Ovary (tissue), 9 donors: ENCODE results near the gene POLR1C. TPM values are rescaled to one million over a fixed set of nuclear protein-coding genes. Genes with fewer than 3 reads are reported as not detected.

Experiments
- DNase-seq, 5 donors: peaks; one replicate each; pipeline ENCODE4 v3.0.0-alpha.2; 2019 to 2020
- H3K27ac ChIP-seq, 2 donors: fragments of 200-600 bp; one replicate each; pipeline versions ENCODE4 v1.5.1 to v1.8.0; 2019 to 2022
- H3K27me3 ChIP-seq: fragments of 200-600 bp; one replicate; pipeline ENCODE4 v1.8.0; 2022
- H3K36me3 ChIP-seq: fragments of 200-600 bp; sonication (generic); one replicate; pipeline ENCODE4 v1.5.1; 2019
- H3K4me1 ChIP-seq: one replicate; pipeline ENCODE4 v1.8.1; 2013; ENCODE audit warnings: mild to moderate bottlenecking, moderate library complexity; ENCODE audit not compliant: insufficient read depth
- H3K4me3 ChIP-seq: fragments of 200-600 bp; sonication (generic); one replicate; pipeline ENCODE4 v1.5.1; 2017
- H3K9me3 ChIP-seq, 2 donors: fragments of 200-600 bp in 1 of 2; sonication (generic) in 1 of 2; one replicate each; pipeline versions ENCODE4 v1.5.1 to v1.8.1; 2013 to 2019; ENCODE audit warnings: mild to moderate bottlenecking in 1 of 2, moderate library complexity in 1 of 2
- CTCF ChIP-seq, 3 donors: fragments of 450-650 bp in 2 of 3; fragments of 200-600 bp in 1 of 3; IDR thresholded peaks; one replicate each; pipeline versions ENCODE4 v1.5.1 to v1.8.0; 2016 to 2022; ENCODE audit warnings: antibody characterized with exemption in 3 of 3, mild to moderate bottlenecking in 1 of 3
- EP300 ChIP-seq: sonication (generic); formaldehyde crosslinking; IDR thresholded peaks from one replicate; pipeline ENCODE4 v1.6.1; 2017; ENCODE audit warnings: antibody characterized with exemption
- POLR2A ChIP-seq: fragments of 450-650 bp; IDR thresholded peaks from one replicate; pipeline ENCODE4 v1.6.1; 2017; ENCODE audit warnings: antibody characterized with exemption, mild to moderate bottlenecking, moderate library complexity
- WGBS, 3 donors: extraction: QIAGEN DNeasy Blood & Tissue Kit in 1 of 3; methylation state at CpG; one replicate each; pipeline versions ENCODE4 v1.1.5 to v1.1.7; 2013 to 2017; 5-methylcytosine and 5-hydroxymethylcytosine counted together
- intact Hi-C, 4 donors: fragments of 100-400 bp; cut with DNase I; formaldehyde crosslinking; loops; one replicate each; pipeline versions ENCODE4 v1.11.0 to v1.15.1; 2022 to 2023
- polyA plus RNA-seq, 2 donors: library from polyadenylated mRNA; stranded (reverse); fragments of 200-250 nt in 1 of 2; fragments of 350-450 nt in 1 of 2; fragmentation: Illumina TruSeq in 1 of 2; extraction: RNeasy Lipid Tissue Mini Kit (QIAGEN cat#74804) in 1 of 2; gene quantifications; one replicate each; pipeline ENCODE4 v1.2.3, GENCODE V29; 2013 to 2014
- total RNA-seq, 7 donors: library from RNA; depleted of rRNA in 2 of 7; stranded (reverse); fragments of >200 nt in 2 of 7; fragmentation: NEBNext Ultra II Directional in 3 of 7; extraction: Animal tissue kit (Norgen Biotek cat#: 25700) in 3 of 7; gene quantifications; one replicate each; pipeline versions ENCODE4 v1.1.0 to v1.2.4, GENCODE V29; 2016 to 2023
- donor health status: DM: no; HTN: no; CAD: no; lungs with moderate emphysema.
- donor health status: DM: no; HTN: no; CAD: no.
- donor health status: Bipolar disorder and iron deficiency.
- donor health status: DM: yes; HTN: yes; CAD: no.
- donor health status: DM: no; HTN: no; CAD: no.
- donor health status: DM: yes; HTN: yes; CAD: no.

The POLR1C gene
- total and polyA plus RNA-seq, 9 donors, result 18.1 to 48.6 (median 32.0) TPM

- WGBS, 3 donors, result 10 to 25% (median 13%) methylated on average over 10 of the region's 10 CpGs
- Histone ChIP-seq H3K36me3 (no peaks in the 10 kb centered on the region), H3K27me3 (no peaks in the 10 kb centered on the region), H3K27ac (no peak overlapping the region), H3K4me1 (peaks cover 24% of the 10 kb centered on the region), H3K9me3 (no peaks in the 10 kb centered on the region), H3K4me3 (no peak overlapping the region)
- peak; percentile 77 to 87 (median 81) for DNase-seq
- intact Hi-C loops, result loop anchor here in 1 of 4 donors (10.0 kb wide), 1 partner anchor 227 kb away; no protein-coding TSS in a partner anchor
- TF ChIP-seq EP300 (no peak), POLR2A (no peak), CTCF (IDR thresholded peaks at IDR 0.05) (no peak)
Observed at GRCh38 chr6:43491750-43492661, 24.9 kb upstream of the POLR1C start.

- intact Hi-C loops, result loop anchor here in 1 of 4 donors (10.0 kb wide), 1 partner anchor 228 kb away; no protein-coding TSS in a partner anchor
- no peak for DNase-seq
- H3K36me3 ChIP-seq, result no peaks in the 10 kb centered on the region
- 25 to 33% (median 29%) methylated on average over 3 of the region's 3 CpGs for WGBS, 3 donors
- TF ChIP-seq CTCF (IDR thresholded peaks at IDR 0.05), result no peak
- TF ChIP-seq EP300, result no peak
- no peak for TF ChIP-seq POLR2A
- no peak overlapping the region for H3K27ac ChIP-seq
- peaks cover 24% of the 10 kb centered on the region for H3K4me1 ChIP-seq
- H3K27me3 ChIP-seq, result no peaks in the 10 kb centered on the region
- no peaks in the 10 kb centered on the region for H3K9me3 ChIP-seq
- H3K4me3 ChIP-seq, result no peak overlapping the region
Observed at GRCh38 chr6:43492673-43493072, 24.2 kb upstream of the POLR1C start.

GRCh38 chr6:43493230-43493629 is 23.7 kb upstream of the POLR1C start:
- Histone ChIP-seq H3K36me3 (no peaks in the 10 kb centered on the region), H3K27ac (no peak overlapping the region), H3K27me3 (no peaks in the 10 kb centered on the region), H3K9me3 (no peaks in the 10 kb centered on the region), H3K4me1 (peaks cover 24% of the 10 kb centered on the region), H3K4me3 (no peak overlapping the region)
- intact Hi-C loops, result loop anchor here in 1 of 4 donors (10.0 kb wide), 1 partner anchor 228 kb away; no protein-coding TSS in a partner anchor
- no peak for TF ChIP-seq POLR2A
- TF ChIP-seq CTCF (IDR thresholded peaks at IDR 0.05), result no peak
- TF ChIP-seq EP300, result no peak
- 81 to 87% (median 83%) methylated on average over 2 of the region's 2 CpGs for WGBS, 3 donors
- DNase-seq, result no peak

- WGBS, 3 donors, result 82 to 89% (median 86%) methylated on average over 7 of the region's 7 CpGs
- Histone ChIP-seq H3K36me3 (no peaks in the 10 kb centered on the region), H3K27me3 (no peaks in the 10 kb centered on the region), H3K9me3 (no peaks in the 10 kb centered on the region), H3K4me1 (peaks cover 24% of the 10 kb centered on the region), H3K27ac (no peak overlapping the region), H3K4me3 (no peak overlapping the region)
- intact Hi-C loops, result loop anchor here in 1 of 4 donors (10.0 kb wide), 1 partner anchor 229 kb away; no protein-coding TSS in a partner anchor
- TF ChIP-seq CTCF (IDR thresholded peaks at IDR 0.05) (no peak), EP300 (no peak), POLR2A (no peak)
- DNase-seq, result no peak
Observed at GRCh38 chr6:43493833-43494232, 23.1 kb upstream of the POLR1C start.
